H9 (cell line): ENCODE data around the gene TBC1D3. TPM values are rescaled to one million over a fixed set of nuclear protein-coding genes. Genes with fewer than 3 reads are reported as not detected.
"Not testable (repeated sequence)": the region's sequence is repeated elsewhere in the genome, so short reads cannot be mapped to it uniquely, and the experiment has no call there.

Experiments
- DNase-seq: peaks from one replicate; pipeline ENCODE4 v3.0.0-alpha.2; 2017
- H2AFZ ChIP-seq: one replicate; pipeline ENCODE4 v1.6.1; 2013; ENCODE audit warnings: mild to moderate bottlenecking, low read length, control low read depth, moderate library complexity
- H2AK5ac ChIP-seq: 2 replicates; pipeline ENCODE4 v1.6.1; 2013; ENCODE audit warnings: low read length, control low read depth, mixed read lengths; ENCODE audit not compliant: insufficient read length
- H2BK120ac ChIP-seq: one replicate; pipeline ENCODE4 v1.6.1; 2013; ENCODE audit warnings: low read depth, mild to moderate bottlenecking, low read length, control low read depth, inconsistent platforms; ENCODE audit not compliant: poor library complexity, severe bottlenecking
- H2BK12ac ChIP-seq: 2 replicates; pipeline ENCODE4 v1.6.1; 2013; ENCODE audit warnings: low read length, control low read depth, mixed read lengths, low read depth; ENCODE audit not compliant: insufficient read length
- H2BK15ac ChIP-seq: 2 replicates; pipeline ENCODE4 v1.6.1; 2013; ENCODE audit warnings: low read depth, low read length, control low read depth
- H2BK20ac ChIP-seq: one replicate; pipeline ENCODE4 v1.6.1; 2013; ENCODE audit warnings: low read depth, mild to moderate bottlenecking, low read length, control low read depth, inconsistent platforms; ENCODE audit not compliant: poor library complexity, severe bottlenecking
- H2BK5ac ChIP-seq: 2 replicates; pipeline ENCODE4 v1.6.1; 2013; ENCODE audit warnings: low read length, control low read depth, mixed read lengths; ENCODE audit not compliant: insufficient read length
- H3K14ac ChIP-seq: 2 replicates; pipeline ENCODE4 v1.6.1; 2013; ENCODE audit warnings: low read length, control low read depth; ENCODE audit not compliant: insufficient read depth
- H3K18ac ChIP-seq: 2 replicates; pipeline ENCODE4 v1.6.1; 2013; ENCODE audit warnings: low read depth, mild to moderate bottlenecking, mixed read lengths, low read length, control low read depth; ENCODE audit not compliant: insufficient read length
- H3K23ac ChIP-seq: 2 replicates; pipeline ENCODE4 v1.6.1; 2013; ENCODE audit warnings: low read length, control low read depth, mixed read lengths, low read depth; ENCODE audit not compliant: insufficient read length
- H3K23me2 ChIP-seq: 2 replicates; pipeline ENCODE4 v1.6.1; 2013; ENCODE audit warnings: low read depth, mild to moderate bottlenecking, mixed read lengths, low read length, control low read depth; ENCODE audit not compliant: insufficient read length, poor library complexity, severe bottlenecking
- H3K27ac ChIP-seq: 2 replicates; pipeline ENCODE4 v1.5.1; 2013; ENCODE audit warnings: low read length, control low read depth, mixed read lengths, low read depth; ENCODE audit not compliant: insufficient read length
- H3K27me3 ChIP-seq: 2 replicates; pipeline ENCODE4 v1.6.1; 2013; ENCODE audit warnings: low read length, control low read depth, inconsistent platforms; ENCODE audit not compliant: insufficient read depth
- H3K4ac ChIP-seq: 2 replicates; pipeline ENCODE4 v1.6.1; 2013; ENCODE audit warnings: low read depth, mild to moderate bottlenecking, control low read depth, inconsistent platforms, low read length, moderate library complexity
- H3K4me1 ChIP-seq: 2 replicates; pipeline ENCODE4 v1.6.1; 2013; ENCODE audit warnings: low read length, control low read depth, inconsistent platforms; ENCODE audit not compliant: insufficient read depth
- H3K4me2 ChIP-seq: 2 replicates; pipeline ENCODE4 v1.6.1; 2013; ENCODE audit warnings: low read length, control low read depth, mixed read lengths; ENCODE audit not compliant: insufficient read length, insufficient read depth
- H3K56ac ChIP-seq: 2 replicates; pipeline ENCODE4 v1.6.1; 2013; ENCODE audit warnings: low read depth, mild to moderate bottlenecking, mixed read lengths, low read length, control low read depth; ENCODE audit not compliant: insufficient read length
- H3K79me1 ChIP-seq: 2 replicates; pipeline ENCODE4 v1.6.1; 2013; ENCODE audit warnings: low read depth, mild to moderate bottlenecking, moderate library complexity, low read length, control low read depth, inconsistent platforms; ENCODE audit not compliant: insufficient read depth, poor library complexity, severe bottlenecking
- H3K79me2 ChIP-seq: 2 replicates; pipeline ENCODE4 v1.6.1; 2013; ENCODE audit warnings: low read length, control low read depth, inconsistent platforms; ENCODE audit not compliant: insufficient read depth
- H3K9ac ChIP-seq: 2 replicates; pipeline ENCODE4 v1.6.1; 2013; ENCODE audit warnings: low read length, control low read depth, mixed read lengths; ENCODE audit not compliant: insufficient read length; ENCODE audit errors: extremely low read depth
- H3K9me3 ChIP-seq: one replicate; pipeline ENCODE4 v1.6.1; 2013; ENCODE audit warnings: low read depth, low read length, inconsistent platforms; ENCODE audit not compliant: control insufficient read depth
- H3T11ph ChIP-seq: one replicate; pipeline ENCODE4 v1.6.1; 2013; ENCODE audit warnings: mild to moderate bottlenecking, low read length, control low read depth, inconsistent platforms
- H4K20me1 ChIP-seq: one replicate; pipeline ENCODE4 v1.6.1; 2013; ENCODE audit not compliant: control insufficient read depth, insufficient read length, insufficient read depth
- H4K5ac ChIP-seq: 2 replicates; pipeline ENCODE4 v1.6.1; 2013; ENCODE audit warnings: low read depth, mild to moderate bottlenecking, mixed read lengths, low read length, control low read depth; ENCODE audit not compliant: insufficient read length
- H4K8ac ChIP-seq: replicated peaks from 2 replicates; pipeline ENCODE4 v1.6.1; 2013; ENCODE audit warnings: low read length, control low read depth, mixed read lengths, low read depth; ENCODE audit not compliant: insufficient read length
- H4K91ac ChIP-seq: 2 replicates; pipeline ENCODE4 v1.6.1; 2013; ENCODE audit warnings: low read depth, mild to moderate bottlenecking, moderate library complexity, mixed read lengths, low read length, control low read depth; ENCODE audit not compliant: insufficient read length
- H3K27ac Mint-ChIP-seq, 3 experiments: 2 replicates in 2 of 3; 3 replicates in 1 of 3; pipeline ENCODE4 v1.8.0; 2020 to 2021; ENCODE audit warnings: mixed read lengths in 3 of 3, mild to moderate bottlenecking in 1 of 3, moderate library complexity in 1 of 3
- H3K27me3 Mint-ChIP-seq: 2 replicates; pipeline ENCODE4 v1.8.0; 2021; ENCODE audit warnings: low read depth, mild to moderate bottlenecking, moderate library complexity, mixed read lengths
- H3K36me3 Mint-ChIP-seq, 3 experiments: 2 replicates in 2 of 3; 3 replicates in 1 of 3; pipeline ENCODE4 v1.8.0; 2020 to 2021; ENCODE audit warnings: low read depth in 3 of 3, mixed read lengths in 3 of 3; ENCODE audit not compliant: insufficient read depth in 1 of 3
- H3K4me1 Mint-ChIP-seq, 2 experiments: 2 replicates each; pipeline ENCODE4 v1.8.0; 2020; ENCODE audit warnings: mixed read lengths in 2 of 2
- H3K4me3 Mint-ChIP-seq, 2 experiments: 2 replicates in 1 of 2; 3 replicates in 1 of 2; pipeline ENCODE4 v1.8.0; 2020 to 2021; ENCODE audit warnings: mild to moderate bottlenecking in 2 of 2, mixed read lengths in 2 of 2, moderate library complexity in 1 of 2
- H3K9me3 Mint-ChIP-seq, 2 experiments: 2 replicates in 1 of 2; 3 replicates in 1 of 2; pipeline ENCODE4 v1.8.0; 2020; ENCODE audit warnings: mild to moderate bottlenecking in 2 of 2, mixed read lengths in 2 of 2, moderate library complexity in 1 of 2
- WGBS: extraction: QIAGEN DNeasy Blood & Tissue Kit; methylation state at CpG from one replicate; pipeline ENCODE4 v1.1.7; 2013; ENCODE audit warnings: missing lambda C conversion rate, low lambda C conversion rate, mixed read lengths; ENCODE audit not compliant: insufficient read length; ENCODE audit errors: extremely low coverage; 5-methylcytosine and 5-hydroxymethylcytosine counted together
- total RNA-seq: library from RNA; stranded (reverse); gene quantifications from 2 replicates; pipeline ENCODE4 v1.2.1, GENCODE V29; 2021

Gene TBC1D3
- total RNA-seq, 1 experiment from 2014 or later: not detected

DNA sequence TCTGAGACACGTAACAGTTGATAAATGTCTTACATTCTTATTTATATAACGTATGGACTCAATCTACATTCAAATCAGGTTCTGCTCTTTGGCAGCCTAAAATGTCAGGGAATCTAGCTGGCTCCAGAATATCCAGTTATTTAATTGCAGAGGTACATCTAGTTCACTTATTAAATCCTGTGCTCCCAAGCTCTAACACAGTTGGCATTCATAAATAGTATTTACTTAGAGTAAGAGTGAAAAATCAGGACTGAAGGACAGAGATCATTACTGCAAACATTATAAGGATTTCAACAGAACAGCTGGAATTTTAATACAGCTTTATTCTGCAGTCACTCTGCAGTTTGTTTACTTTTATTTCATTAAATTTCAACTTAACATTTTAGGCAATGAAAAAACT lies 7.9 kb upstream of the TBC1D3 start:
- not testable (repeated sequence) for H3K56ac ChIP-seq, H2BK5ac ChIP-seq, DNase-seq, H3K4me1 Mint-ChIP-seq, H4K91ac ChIP-seq, H3K27me3 Mint-ChIP-seq, H3K27ac ChIP-seq, H3K23ac ChIP-seq, H3K4me1 ChIP-seq, H3K9me3 ChIP-seq, H3K36me3 Mint-ChIP-seq, H3K9ac ChIP-seq, H3K4me3 Mint-ChIP-seq, H3K79me2 ChIP-seq, H3K14ac ChIP-seq, H2AK5ac ChIP-seq, H2BK15ac ChIP-seq, H2BK12ac ChIP-seq, H3K79me1 ChIP-seq, H2BK20ac ChIP-seq, H3K4me2 ChIP-seq, H4K5ac ChIP-seq, H3T11ph ChIP-seq, H2BK120ac ChIP-seq, H3K4ac ChIP-seq, H4K8ac ChIP-seq, H4K20me1 ChIP-seq, H2AFZ ChIP-seq, H3K27ac Mint-ChIP-seq, H3K27me3 ChIP-seq, H3K23me2 ChIP-seq, H3K9me3 Mint-ChIP-seq, H3K18ac ChIP-seq
- WGBS: no CpG with 5 or more reads among the region's 2 CpGs

DNA sequence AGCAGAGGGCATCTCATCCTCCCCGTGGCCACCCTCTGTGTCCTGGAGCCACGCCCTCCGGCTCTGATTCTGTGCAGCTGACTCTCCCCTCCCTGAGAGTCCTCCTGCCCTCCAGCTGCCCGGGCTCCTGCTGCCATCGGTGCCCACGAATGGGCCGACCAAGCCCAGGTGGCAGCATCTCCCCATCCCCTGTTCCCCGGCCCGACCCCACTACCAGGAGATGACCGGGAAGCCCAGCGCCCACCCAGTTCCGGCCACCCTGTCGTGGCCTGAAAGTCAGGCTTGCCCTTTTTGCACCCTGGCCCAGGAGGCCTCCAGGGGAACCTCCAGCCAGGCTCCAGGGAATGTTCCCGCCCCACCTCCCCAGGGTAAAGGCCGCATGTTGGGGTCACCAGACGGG lies 57.5 kb downstream of the TBC1D3 start:
- H3K4me1 ChIP-seq, H3K27me3 Mint-ChIP-seq, H3K4me1 Mint-ChIP-seq, H3K4ac ChIP-seq, H3K79me2 ChIP-seq, H3K56ac ChIP-seq, H4K20me1 ChIP-seq, H3K27ac ChIP-seq, H4K91ac ChIP-seq, H3K36me3 Mint-ChIP-seq, H3K9me3 ChIP-seq, H3K14ac ChIP-seq, DNase-seq, H3T11ph ChIP-seq, H2BK5ac ChIP-seq, H3K4me2 ChIP-seq, H4K5ac ChIP-seq, H3K4me3 Mint-ChIP-seq, H3K27me3 ChIP-seq, H2BK15ac ChIP-seq, H2BK120ac ChIP-seq, H3K23ac ChIP-seq, H3K9ac ChIP-seq, H3K23me2 ChIP-seq, H2BK12ac ChIP-seq, H3K79me1 ChIP-seq, H2AK5ac ChIP-seq, H3K9me3 Mint-ChIP-seq, H2BK20ac ChIP-seq, H2AFZ ChIP-seq, H3K18ac ChIP-seq, H4K8ac ChIP-seq, H3K27ac Mint-ChIP-seq: not testable (repeated sequence)
- WGBS: no CpG with 5 or more reads among the region's 16 CpGs

Other genes starting within 250 kb of the TBC1D3 start
- gene TBC1D3L, start 203.5 kb downstream of the TBC1D3 start, total RNA-seq: 16.4 and 17.0 TPM in 2 replicates
- gene TBC1D3D, start 188.6 kb downstream of the TBC1D3 start, total RNA-seq: 0.29 and 0.50 TPM in 2 replicates
- gene TBC1D3C, start 123.9 kb downstream of the TBC1D3 start, total RNA-seq: not detected in 2 replicates
- not detected in 2 replicates for gene TBC1D3E, start 64.6 kb downstream of the TBC1D3 start, total RNA-seq
- 57.7 and 59.9 TPM in 2 replicates for gene MRPL45, start 104.6 kb upstream of the TBC1D3 start, total RNA-seq
- gene GPR179, start 151.4 kb upstream of the TBC1D3 start, total RNA-seq: not detected in 2 replicates
- gene SOCS7, start 159.3 kb upstream of the TBC1D3 start, total RNA-seq: 28.7 and 31.0 TPM in 2 replicates
- 96.3 and 97.9 TPM in 2 replicates for gene ARHGAP23, start 235.9 kb upstream of the TBC1D3 start, total RNA-seq